ENCODE results near the gene SLC9A9. TPM values are rescaled to one million over a fixed set of nuclear protein-coding genes. Genes with fewer than 3 reads are reported as not detected.

The SLC9A9 gene
- total RNA-seq, 2 experiments from 2014 or later: 12.2 TPM

- POLR2A ChIA-PET: no interaction called here
- TF ChIP-seq CTCF (IDR thresholded peaks at IDR 0.05): no peak
- no peak overlapping the region for H3K4me3 Mint-ChIP-seq
- H3K36me3 Mint-ChIP-seq (ENCODE audit: low read depth): peaks cover 7% of the 10 kb centered on the region
- CTCF ChIA-PET: no interaction called here
- no peak overlapping the region for H3K27ac Mint-ChIP-seq
- intact Hi-C loops (cut with DNase I, micrococcal nuclease): no loop called here
- DNase-seq: no peak
- Histone ChIP-seq H3K9me3 (ENCODE audit: control insufficient read depth in 1 of 2, insufficient read depth in 1 of 2, low read length in 2 of 2) (no peaks in the 10 kb centered on the region), H3K4me3 (ENCODE audit: low read length) (no peak overlapping the region), H3K4me1 (ENCODE audit: insufficient read depth, low read length) (no peaks in the 10 kb centered on the region), H3K27me3 (ENCODE audit: control insufficient read depth in 1 of 2, insufficient read depth in 2 of 2, low read length in 2 of 2) (no peaks in the 10 kb centered on the region), H3K27ac (ENCODE audit: low read depth in 1 of 2, low read length in 2 of 2) (no peak overlapping the region), H3K36me3 (ENCODE audit: insufficient read depth, low read length) (no peaks in the 10 kb centered on the region)
- H3K4me1 Mint-ChIP-seq (ENCODE audit: low read depth): no peaks in the 10 kb centered on the region
- no peaks in the 10 kb centered on the region for H3K27me3 Mint-ChIP-seq
- ATAC-seq (ENCODE audit: poor library complexity): no peak
- H3K9me3 Mint-ChIP-seq: no peaks in the 10 kb centered on the region
These were observed 235.7 kb downstream of the SLC9A9 start for GRCh38 chr3:143612541-143612940.

GRCh38 chr3:143608966-143609365, 239.3 kb downstream of the SLC9A9 start:
- Histone ChIP-seq H3K9me3 (ENCODE audit: control insufficient read depth in 1 of 2, insufficient read depth in 1 of 2, low read length in 2 of 2) (no peaks in the 10 kb centered on the region), H3K4me1 (ENCODE audit: insufficient read depth, low read length) (no peaks in the 10 kb centered on the region), H3K36me3 (ENCODE audit: insufficient read depth, low read length) (no peaks in the 10 kb centered on the region), H3K4me3 (ENCODE audit: low read length) (no peak overlapping the region), H3K27ac (ENCODE audit: low read depth in 1 of 2, low read length in 2 of 2) (no peak overlapping the region), H3K27me3 (ENCODE audit: control insufficient read depth in 1 of 2, insufficient read depth in 2 of 2, low read length in 2 of 2) (no peaks in the 10 kb centered on the region)
- POLR2A ChIA-PET: no interaction called here
- no peak overlapping the region for H3K4me3 Mint-ChIP-seq
- H3K27ac Mint-ChIP-seq: no peak overlapping the region
- CTCF ChIA-PET: no interaction called here
- DNase-seq: no peak
- intact Hi-C loops (cut with DNase I, micrococcal nuclease): no loop called here
- no peak for ATAC-seq (ENCODE audit: poor library complexity)
- no peak for TF ChIP-seq CTCF (IDR thresholded peaks at IDR 0.05)
- no peaks in the 10 kb centered on the region for H3K36me3 Mint-ChIP-seq (ENCODE audit: low read depth)
- H3K9me3 Mint-ChIP-seq: no peaks in the 10 kb centered on the region
- no peaks in the 10 kb centered on the region for H3K27me3 Mint-ChIP-seq
- no peaks in the 10 kb centered on the region for H3K4me1 Mint-ChIP-seq (ENCODE audit: low read depth)

- no peak overlapping the region for H3K27ac Mint-ChIP-seq
- DNase-seq: no peak
- no peak overlapping the region for H3K27ac ChIP-seq (ENCODE audit: low read depth in 1 of 2, low read length in 2 of 2)
- H3K27me3 ChIP-seq (ENCODE audit: control insufficient read depth in 1 of 2, insufficient read depth in 2 of 2, low read length in 2 of 2): no peaks in the 10 kb centered on the region
- ChIA-PET CTCF (no interaction called here), POLR2A (no interaction called here)
- no peaks in the 10 kb centered on the region for H3K9me3 ChIP-seq (ENCODE audit: control insufficient read depth in 1 of 2, insufficient read depth in 1 of 2, low read length in 2 of 2)
- no peak overlapping the region for H3K4me3 Mint-ChIP-seq
- H3K9me3 Mint-ChIP-seq: no peaks in the 10 kb centered on the region
- no peak for ATAC-seq (ENCODE audit: poor library complexity)
- no peak overlapping the region for H3K4me3 ChIP-seq (ENCODE audit: low read length)
- no peaks in the 10 kb centered on the region for H3K27me3 Mint-ChIP-seq
- H3K36me3 Mint-ChIP-seq (ENCODE audit: low read depth): no peaks in the 10 kb centered on the region
- no peaks in the 10 kb centered on the region for H3K36me3 ChIP-seq (ENCODE audit: insufficient read depth, low read length)
- no peak for TF ChIP-seq CTCF (IDR thresholded peaks at IDR 0.05)
- no peaks in the 10 kb centered on the region for H3K4me1 ChIP-seq (ENCODE audit: insufficient read depth, low read length)
- intact Hi-C loops (cut with DNase I, micrococcal nuclease): no loop called here
- no peaks in the 10 kb centered on the region for H3K4me1 Mint-ChIP-seq (ENCODE audit: low read depth)
These were observed 242.9 kb downstream of the SLC9A9 start for GRCh38 chr3:143605233-143605950.

All from CD4-positive, alpha-beta T cell (primary cell).